Measurements from ENCODE around the gene C22orf23. TPM values are rescaled to one million over a fixed set of nuclear protein-coding genes. Genes with fewer than 3 reads are reported as not detected.
A peak's percentile ranks its signal among the peaks of the same experiment; 100 is the strongest.
"Not testable (repeated sequence)": the region's sequence is repeated elsewhere in the genome, so short reads cannot be mapped to it uniquely, and the experiment has no call there.

The C22orf23 gene
- polyA plus RNA-seq, 2 donors, result 0.16 to 0.39 TPM

DNA sequence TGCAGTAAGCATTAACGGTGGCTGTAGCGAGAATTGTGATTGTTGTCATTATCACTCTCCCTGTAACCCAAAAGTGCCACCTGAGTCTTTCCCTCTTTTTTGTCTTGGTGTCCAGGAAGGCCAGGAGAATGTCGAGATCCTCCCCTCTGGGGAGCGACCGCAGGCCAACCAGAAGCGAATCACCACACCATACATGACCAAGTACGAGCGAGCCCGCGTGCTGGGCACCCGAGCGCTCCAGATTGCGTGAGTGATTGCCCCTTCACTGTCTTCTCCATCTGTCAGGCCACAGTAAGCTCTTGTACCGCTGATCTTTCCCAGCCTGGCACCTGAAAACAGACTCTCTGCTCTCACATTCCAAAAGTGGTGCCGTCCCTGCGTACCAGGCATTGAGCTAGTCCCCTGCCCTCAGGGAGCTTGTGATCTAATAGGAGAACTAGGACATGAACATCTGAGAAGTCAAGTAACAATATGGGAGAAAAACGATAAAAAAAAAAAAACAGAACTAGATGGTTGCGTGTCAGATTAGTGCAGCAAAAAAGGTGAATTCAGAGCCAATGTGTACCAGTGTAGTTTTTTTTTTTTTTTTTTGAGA lies 5.9 kb upstream of the C22orf23 start:
- Histone ChIP-seq H3K27me3 (ENCODE audit: control insufficient read depth in 1 of 2, insufficient read depth in 2 of 2, low read length in 2 of 2) (no peaks in the 10 kb centered on the region), H3K36me3 (ENCODE audit: control insufficient read depth in 2 of 2, insufficient read depth in 2 of 2, low read length in 1 of 2) (peaks cover 31 to 35% of the 10 kb centered on the region in 2 donors), H3K4me1 (ENCODE audit: control insufficient read depth in 2 of 2, insufficient read depth in 2 of 2, low read length in 1 of 2) (peaks cover 3 to 4% of the 10 kb centered on the region in 2 donors), H3K4me3 (ENCODE audit: low read depth in 1 of 2, low read length in 2 of 2) (no peak overlapping the region), H3K27ac (ENCODE audit: low read depth in 2 of 2, low read length in 1 of 2) (no peak overlapping the region), H3K9me3 (ENCODE audit: control insufficient read depth in 2 of 2, insufficient read depth in 1 of 2, low read depth in 1 of 2, low read length in 1 of 2) (no peaks in the 10 kb centered on the region)
- WGBS, 2 donors, result 96 to 98% methylated on average over 18 of the region's 18 CpGs

DNA sequence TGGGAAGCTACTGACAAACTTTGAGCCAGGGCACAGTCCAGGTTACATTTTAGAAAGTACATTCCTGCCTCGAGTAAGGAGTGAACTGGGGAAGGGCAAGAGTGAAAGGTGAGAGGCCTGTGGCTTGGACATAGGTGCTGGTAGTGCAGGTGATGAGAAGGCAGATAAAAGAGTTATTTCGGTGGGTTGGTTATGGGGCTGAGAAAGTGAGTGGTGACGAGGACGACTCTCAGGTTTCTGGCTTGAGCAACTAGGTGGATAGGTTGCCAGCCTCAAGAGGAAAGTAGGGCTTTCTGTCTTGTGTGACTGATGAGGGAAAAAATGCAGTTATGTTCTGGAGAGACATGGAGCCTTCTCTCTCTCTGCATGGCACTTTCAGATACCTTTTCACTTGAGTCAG lies 3.8 kb upstream of the C22orf23 start:
- WGBS, 2 donors, result 83 to 88% methylated on average over 4 of the region's 4 CpGs
- H3K27ac ChIP-seq (ENCODE audit: low read depth in 2 of 2, low read length in 1 of 2), result no peak overlapping the region
- no peaks in the 10 kb centered on the region for H3K9me3 ChIP-seq (ENCODE audit: control insufficient read depth in 2 of 2, insufficient read depth in 1 of 2, low read depth in 1 of 2, low read length in 1 of 2)
- H3K36me3 ChIP-seq (ENCODE audit: control insufficient read depth in 2 of 2, insufficient read depth in 2 of 2, low read length in 1 of 2), result peaks cover 31 to 33% of the 10 kb centered on the region in 2 donors
- peaks cover 7 to 8% of the 10 kb centered on the region in 2 donors for H3K4me1 ChIP-seq (ENCODE audit: control insufficient read depth in 2 of 2, insufficient read depth in 2 of 2, low read length in 1 of 2)
- H3K4me3 ChIP-seq (ENCODE audit: low read depth in 1 of 2, low read length in 2 of 2), result no peak overlapping the region
- H3K27me3 ChIP-seq (ENCODE audit: control insufficient read depth in 1 of 2, insufficient read depth in 2 of 2, low read length in 2 of 2), result no peaks in the 10 kb centered on the region

GRCh38 chr22:37955825-37956397 lies 2.5 kb upstream of the C22orf23 start:
- whole genome bisulfite sequencing, 2 donors, result 81 to 85% methylated on average over 15 of the region's 15 CpGs
- not testable (repeated sequence) for H3K4me1 ChIP-seq (ENCODE audit: control insufficient read depth in 2 of 2, insufficient read depth in 2 of 2, low read length in 1 of 2); H3K9me3 ChIP-seq (ENCODE audit: control insufficient read depth in 2 of 2, insufficient read depth in 1 of 2, low read depth in 1 of 2, low read length in 1 of 2); H3K27me3 ChIP-seq (ENCODE audit: control insufficient read depth in 1 of 2, insufficient read depth in 2 of 2, low read length in 2 of 2); H3K4me3 ChIP-seq (ENCODE audit: low read depth in 1 of 2, low read length in 2 of 2); H3K27ac ChIP-seq (ENCODE audit: low read depth in 2 of 2, low read length in 1 of 2)
- H3K36me3 ChIP-seq (ENCODE audit: control insufficient read depth in 2 of 2, insufficient read depth in 2 of 2, low read length in 1 of 2), result peaks cover 24 to 28% of the 10 kb centered on the region in 2 donors

DNA sequence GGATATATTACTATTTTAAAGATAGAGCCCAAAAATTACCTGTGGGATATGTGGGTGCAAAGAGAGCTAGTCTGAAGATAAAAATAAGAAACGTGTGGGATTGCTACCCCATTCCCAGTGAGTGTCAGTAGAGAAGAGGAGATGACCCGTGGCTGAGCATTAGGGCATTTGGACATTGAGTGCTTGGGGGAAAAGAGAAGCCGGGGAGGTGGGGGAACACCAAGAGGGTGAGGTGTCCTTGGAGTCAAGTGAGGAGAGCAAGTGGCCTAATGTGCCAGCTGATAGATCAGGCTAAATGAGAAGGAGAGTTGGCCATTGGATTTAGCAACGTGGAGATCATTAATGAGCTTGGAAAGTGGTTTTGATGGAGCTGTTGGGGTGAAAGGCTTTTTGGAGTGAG lies 1.3 kb upstream of the C22orf23 start:
- Histone ChIP-seq H3K27ac (ENCODE audit: low read depth in 2 of 2, low read length in 1 of 2) (no peak overlapping the region), H3K9me3 (ENCODE audit: control insufficient read depth in 2 of 2, insufficient read depth in 1 of 2, low read depth in 1 of 2, low read length in 1 of 2) (no peaks in the 10 kb centered on the region), H3K4me3 (ENCODE audit: low read depth in 1 of 2, low read length in 2 of 2) (peak overlapping the region in 1 of 2 donors; percentile 71), H3K27me3 (ENCODE audit: control insufficient read depth in 1 of 2, insufficient read depth in 2 of 2, low read length in 2 of 2) (no peaks in the 10 kb centered on the region), H3K36me3 (ENCODE audit: control insufficient read depth in 2 of 2, insufficient read depth in 2 of 2, low read length in 1 of 2) (peaks cover 22 to 23% of the 10 kb centered on the region in 2 donors), H3K4me1 (ENCODE audit: control insufficient read depth in 2 of 2, insufficient read depth in 2 of 2, low read length in 1 of 2) (peaks cover 7 to 8% of the 10 kb centered on the region in 2 donors)
- WGBS, 2 donors, result 64 to 65% methylated on average over 4 of the region's 4 CpGs

DNA sequence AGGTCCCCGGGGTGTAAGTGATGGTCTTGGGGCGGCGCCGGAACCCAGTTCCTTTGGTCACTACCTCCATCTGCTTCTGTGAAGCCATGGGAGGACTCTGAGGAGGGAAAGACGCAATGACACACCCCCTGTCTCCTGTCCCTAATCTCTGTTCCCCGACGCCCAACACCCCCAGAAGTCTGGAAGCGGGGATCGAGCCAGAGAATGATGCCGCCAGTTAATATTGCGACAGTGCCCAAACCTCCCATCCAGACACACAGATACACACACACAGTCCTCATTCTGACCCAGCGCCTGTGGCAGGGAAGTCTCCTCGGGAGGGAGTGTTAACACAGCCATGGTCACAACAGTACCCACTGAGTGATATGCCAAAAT lies 352 bp downstream of the C22orf23 start:
- Histone ChIP-seq H3K9me3 (ENCODE audit: control insufficient read depth in 2 of 2, insufficient read depth in 1 of 2, low read depth in 1 of 2, low read length in 1 of 2) (no peaks in the 10 kb centered on the region), H3K4me1 (ENCODE audit: control insufficient read depth in 2 of 2, insufficient read depth in 2 of 2, low read length in 1 of 2) (peaks cover 7 to 8% of the 10 kb centered on the region in 2 donors), H3K27ac (ENCODE audit: low read depth in 2 of 2, low read length in 1 of 2) (peak overlapping the region; percentile 51), H3K36me3 (ENCODE audit: control insufficient read depth in 2 of 2, insufficient read depth in 2 of 2, low read length in 1 of 2) (peaks cover 11 to 14% of the 10 kb centered on the region in 2 donors), H3K27me3 (ENCODE audit: control insufficient read depth in 1 of 2, insufficient read depth in 2 of 2, low read length in 2 of 2) (no peaks in the 10 kb centered on the region), H3K4me3 (ENCODE audit: low read depth in 1 of 2, low read length in 2 of 2) (peak overlapping the region; percentile 71 to 94)
- 1 to 3% methylated on average over 13 of the region's 13 CpGs for WGBS, 2 donors

GRCh38 chr22:37952629-37953028 lies 772 bp downstream of the C22orf23 start:
- H3K4me3 ChIP-seq (ENCODE audit: low read depth in 1 of 2, low read length in 2 of 2), result peak overlapping the region in 1 of 2 donors; percentile 71
- not testable (repeated sequence) for H3K9me3 ChIP-seq (ENCODE audit: control insufficient read depth in 2 of 2, insufficient read depth in 1 of 2, low read depth in 1 of 2, low read length in 1 of 2); H3K27me3 ChIP-seq (ENCODE audit: control insufficient read depth in 1 of 2, insufficient read depth in 2 of 2, low read length in 2 of 2); H3K27ac ChIP-seq (ENCODE audit: low read depth in 2 of 2, low read length in 1 of 2); H3K4me1 ChIP-seq (ENCODE audit: control insufficient read depth in 2 of 2, insufficient read depth in 2 of 2, low read length in 1 of 2)
- WGBS, 2 donors, result 8% methylated on average over 20 of the region's 20 CpGs
- H3K36me3 ChIP-seq (ENCODE audit: control insufficient read depth in 2 of 2, insufficient read depth in 2 of 2, low read length in 1 of 2), result peaks cover 7 to 12% of the 10 kb centered on the region in 2 donors

- 57 to 58% methylated on average over 8 of the region's 8 CpGs for WGBS, 2 donors
Observed at GRCh38 chr22:37951305-37951704, 2.1 kb downstream of the C22orf23 start.

DNA sequence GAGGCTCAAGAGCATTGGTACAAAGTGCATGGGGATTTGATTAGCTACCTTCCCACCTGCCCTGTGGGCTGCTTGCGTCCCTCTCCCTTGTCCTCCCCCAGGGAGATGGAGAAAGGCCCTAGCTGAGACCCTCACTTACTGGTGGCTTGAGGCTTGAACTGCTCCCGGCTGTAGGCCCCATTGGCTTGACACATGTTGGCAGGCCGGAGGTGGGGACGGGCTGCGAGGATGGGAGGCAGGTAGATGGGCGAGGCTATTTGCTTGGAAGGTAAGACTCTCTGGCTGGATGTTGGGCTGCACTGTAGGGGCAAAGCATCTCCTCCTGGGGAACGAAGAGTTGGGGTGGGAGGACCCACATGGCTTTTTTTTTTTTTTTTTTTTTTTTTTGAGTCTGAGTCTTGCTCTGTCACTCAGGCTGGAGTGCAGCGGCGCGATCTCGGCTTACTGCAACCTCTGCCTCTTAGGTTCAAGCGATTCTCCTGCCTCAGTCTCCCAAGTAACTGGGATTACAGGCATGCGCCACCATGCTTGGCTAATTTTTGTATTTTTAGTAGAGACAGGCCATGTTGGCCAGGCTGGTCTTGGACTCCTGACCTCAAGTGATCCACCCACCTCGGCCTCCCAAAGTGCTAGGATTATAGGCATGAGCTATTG lies 6.1 kb downstream of the C22orf23 start:
- not testable (repeated sequence) for H3K4me3 ChIP-seq (ENCODE audit: low read depth in 1 of 2, low read length in 2 of 2); H3K27me3 ChIP-seq (ENCODE audit: control insufficient read depth in 1 of 2, insufficient read depth in 2 of 2, low read length in 2 of 2); H3K4me1 ChIP-seq (ENCODE audit: control insufficient read depth in 2 of 2, insufficient read depth in 2 of 2, low read length in 1 of 2); H3K9me3 ChIP-seq (ENCODE audit: control insufficient read depth in 2 of 2, insufficient read depth in 1 of 2, low read depth in 1 of 2, low read length in 1 of 2); H3K27ac ChIP-seq (ENCODE audit: low read depth in 2 of 2, low read length in 1 of 2)
- H3K36me3 ChIP-seq (ENCODE audit: control insufficient read depth in 2 of 2, insufficient read depth in 2 of 2, low read length in 1 of 2), result peaks cover 4 to 13% of the 10 kb centered on the region in 2 donors
- WGBS, 2 donors, result 91% methylated on average over 14 of the region's 14 CpGs

More at GRCh38 chr22:37951305-37951704, 2.1 kb downstream of the C22orf23 start:
- no peaks in the 10 kb centered on the region for H3K36me3 ChIP-seq (ENCODE audit: control insufficient read depth in 2 of 2, insufficient read depth in 2 of 2, low read length in 1 of 2)
- H3K27ac ChIP-seq (ENCODE audit: low read depth in 2 of 2, low read length in 1 of 2), result peak overlapping the region in 1 of 2 donors; percentile 7
- no peak overlapping the region for H3K4me3 ChIP-seq (ENCODE audit: low read depth in 1 of 2, low read length in 2 of 2)
- H3K4me1 ChIP-seq (ENCODE audit: control insufficient read depth in 2 of 2, insufficient read depth in 2 of 2, low read length in 1 of 2), result peaks cover 7 to 8% of the 10 kb centered on the region in 2 donors
- no peaks in the 10 kb centered on the region for H3K9me3 ChIP-seq (ENCODE audit: control insufficient read depth in 2 of 2, insufficient read depth in 1 of 2, low read depth in 1 of 2, low read length in 1 of 2)
- no peaks in the 10 kb centered on the region for H3K27me3 ChIP-seq (ENCODE audit: control insufficient read depth in 1 of 2, insufficient read depth in 2 of 2, low read length in 2 of 2)

DNA sequence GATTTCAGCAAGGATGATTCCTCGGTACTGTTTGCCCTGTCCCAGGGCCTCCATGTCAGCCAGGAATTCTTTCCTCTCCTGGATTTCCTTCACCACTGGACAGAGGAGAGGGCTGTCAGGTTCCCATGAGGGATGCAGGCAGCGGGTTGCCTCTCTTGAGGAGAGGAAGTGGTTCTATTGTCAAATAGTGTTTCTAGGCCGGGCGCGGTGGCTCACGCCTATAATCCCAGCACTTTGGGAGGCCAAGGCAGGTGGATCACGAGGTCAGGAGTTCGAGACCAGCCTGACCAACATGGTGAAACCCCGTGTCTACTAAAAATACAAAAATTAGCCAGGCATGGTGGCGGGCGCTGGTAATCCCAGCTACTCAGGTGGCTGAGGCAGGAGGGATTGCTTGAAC lies 9.0 kb downstream of the C22orf23 start:
- peaks cover 23 to 32% of the 10 kb centered on the region in 2 donors for H3K36me3 ChIP-seq (ENCODE audit: control insufficient read depth in 2 of 2, insufficient read depth in 2 of 2, low read length in 1 of 2)
- 90 to 91% methylated on average over 11 of the region's 11 CpGs for WGBS, 2 donors
- H3K4me1 ChIP-seq (ENCODE audit: control insufficient read depth in 2 of 2, insufficient read depth in 2 of 2, low read length in 1 of 2); H3K27ac ChIP-seq (ENCODE audit: low read depth in 2 of 2, low read length in 1 of 2); H3K4me3 ChIP-seq (ENCODE audit: low read depth in 1 of 2, low read length in 2 of 2); H3K9me3 ChIP-seq (ENCODE audit: control insufficient read depth in 2 of 2, insufficient read depth in 1 of 2, low read depth in 1 of 2, low read length in 1 of 2); H3K27me3 ChIP-seq (ENCODE audit: control insufficient read depth in 1 of 2, insufficient read depth in 2 of 2, low read length in 2 of 2): not testable (repeated sequence)

DNA sequence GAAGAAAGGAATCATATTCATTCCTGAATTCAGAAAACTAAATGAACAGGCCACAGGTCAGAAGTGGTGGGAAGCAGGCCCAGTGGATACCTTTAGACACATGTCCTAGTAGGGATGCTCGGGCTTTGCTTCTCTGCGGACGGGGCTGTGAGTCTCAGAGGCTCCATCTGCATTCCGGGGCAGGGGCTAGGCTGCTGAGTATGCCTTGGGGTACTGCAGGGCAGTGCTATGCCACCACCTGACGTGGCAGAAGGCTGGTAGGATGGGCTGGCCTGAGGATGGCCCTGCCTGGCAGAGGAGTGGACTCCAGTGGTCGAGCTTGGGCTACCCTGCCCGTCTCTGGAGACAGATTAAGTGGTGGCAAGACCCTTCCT lies 9.6 kb downstream of the C22orf23 start:
- Histone ChIP-seq H3K4me1 (ENCODE audit: control insufficient read depth in 2 of 2, insufficient read depth in 2 of 2, low read length in 1 of 2) (no peaks in the 10 kb centered on the region), H3K27ac (ENCODE audit: low read depth in 2 of 2, low read length in 1 of 2) (no peak overlapping the region), H3K36me3 (ENCODE audit: control insufficient read depth in 2 of 2, insufficient read depth in 2 of 2, low read length in 1 of 2) (peaks cover 23 to 32% of the 10 kb centered on the region in 2 donors), H3K4me3 (ENCODE audit: low read depth in 1 of 2, low read length in 2 of 2) (no peak overlapping the region), H3K9me3 (ENCODE audit: control insufficient read depth in 2 of 2, insufficient read depth in 1 of 2, low read depth in 1 of 2, low read length in 1 of 2) (no peaks in the 10 kb centered on the region), H3K27me3 (ENCODE audit: control insufficient read depth in 1 of 2, insufficient read depth in 2 of 2, low read length in 2 of 2) (no peaks in the 10 kb centered on the region)
- 92 to 97% methylated on average over 7 of the region's 7 CpGs for WGBS, 2 donors
